ENCODE measurements around the gene USP53.
"Not testable (repeated sequence)": the region's sequence is repeated elsewhere in the genome, so short reads cannot be mapped to it uniquely, and the experiment has no call there.

The USP53 gene

GRCh38 chr4:119251037-119251436 is 38.5 kb downstream of the USP53 start:
- H3K4me1 ChIP-seq (ENCODE audit: control insufficient read depth, insufficient read depth, low read length): not testable (repeated sequence)
- peaks cover 15% of the 10 kb centered on the region for H3K36me3 ChIP-seq (ENCODE audit: control insufficient read depth, insufficient read depth, low read length)

GRCh38 chr4:119255223-119255622 is 42.7 kb downstream of the USP53 start:
- H3K27me3 ChIP-seq (ENCODE audit: control insufficient read depth, insufficient read depth, low read length); H3K4me3 ChIP-seq (ENCODE audit: low read length); H3K27ac ChIP-seq (ENCODE audit: low read depth, low read length); H3K4me1 ChIP-seq (ENCODE audit: control insufficient read depth, insufficient read depth, low read length); H3K9ac ChIP-seq (ENCODE audit: low read length): not testable (repeated sequence)
- H3K36me3 ChIP-seq (ENCODE audit: control insufficient read depth, insufficient read depth, low read length): peaks cover 14% of the 10 kb centered on the region

More at GRCh38 chr4:119251037-119251436, 38.5 kb downstream of the USP53 start:
- H3K4me3 ChIP-seq (ENCODE audit: low read length); H3K9ac ChIP-seq (ENCODE audit: low read length); H3K27me3 ChIP-seq (ENCODE audit: control insufficient read depth, insufficient read depth, low read length); H3K27ac ChIP-seq (ENCODE audit: low read depth, low read length): not testable (repeated sequence)

GRCh38 chr4:119260528-119260927 is 48.0 kb downstream of the USP53 start:
- peaks cover 4% of the 10 kb centered on the region for H3K36me3 ChIP-seq (ENCODE audit: control insufficient read depth, insufficient read depth, low read length)
- H3K27me3 ChIP-seq (ENCODE audit: control insufficient read depth, insufficient read depth, low read length): no peaks in the 10 kb centered on the region
- no peaks in the 10 kb centered on the region for H3K4me1 ChIP-seq (ENCODE audit: control insufficient read depth, insufficient read depth, low read length)
- H3K27ac ChIP-seq (ENCODE audit: low read depth, low read length): no peak overlapping the region
- H3K4me3 ChIP-seq (ENCODE audit: low read length): no peak overlapping the region
- no peak overlapping the region for H3K9ac ChIP-seq (ENCODE audit: low read length)

GRCh38 chr4:119261986-119262385 is 49.5 kb downstream of the USP53 start:
- Histone ChIP-seq H3K9ac (ENCODE audit: low read length) (no peak overlapping the region), H3K27ac (ENCODE audit: low read depth, low read length) (no peak overlapping the region), H3K4me1 (ENCODE audit: control insufficient read depth, insufficient read depth, low read length) (no peaks in the 10 kb centered on the region), H3K36me3 (ENCODE audit: control insufficient read depth, insufficient read depth, low read length) (peaks cover 2% of the 10 kb centered on the region), H3K4me3 (ENCODE audit: low read length) (no peak overlapping the region), H3K27me3 (ENCODE audit: control insufficient read depth, insufficient read depth, low read length) (no peaks in the 10 kb centered on the region)

DNA sequence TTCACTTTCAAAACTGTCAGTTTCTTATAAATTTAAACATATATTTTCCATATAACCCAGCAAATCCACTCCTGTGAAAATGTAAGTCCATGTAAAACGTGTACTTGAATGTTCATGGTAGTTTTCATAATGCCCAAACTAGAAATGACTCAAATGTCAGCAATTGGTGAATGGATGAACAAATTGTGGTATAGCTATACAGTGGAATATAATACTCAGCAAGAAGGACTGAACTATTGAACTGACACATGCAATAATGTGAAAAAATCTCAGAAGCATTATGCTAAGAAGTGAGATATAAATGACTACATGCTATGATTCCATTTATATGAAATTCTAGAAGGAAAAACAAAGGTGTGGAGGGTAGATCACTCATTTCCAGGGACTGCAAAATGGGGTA is 52.2 kb downstream of the USP53 start:
- no peaks in the 10 kb centered on the region for H3K27me3 ChIP-seq (ENCODE audit: control insufficient read depth, insufficient read depth, low read length)
- no peak overlapping the region for H3K4me3 ChIP-seq (ENCODE audit: low read length)
- no peaks in the 10 kb centered on the region for H3K36me3 ChIP-seq (ENCODE audit: control insufficient read depth, insufficient read depth, low read length)
- no peaks in the 10 kb centered on the region for H3K4me1 ChIP-seq (ENCODE audit: control insufficient read depth, insufficient read depth, low read length)
- H3K9ac ChIP-seq (ENCODE audit: low read length): no peak overlapping the region
- no peak overlapping the region for H3K27ac ChIP-seq (ENCODE audit: low read depth, low read length)

DNA sequence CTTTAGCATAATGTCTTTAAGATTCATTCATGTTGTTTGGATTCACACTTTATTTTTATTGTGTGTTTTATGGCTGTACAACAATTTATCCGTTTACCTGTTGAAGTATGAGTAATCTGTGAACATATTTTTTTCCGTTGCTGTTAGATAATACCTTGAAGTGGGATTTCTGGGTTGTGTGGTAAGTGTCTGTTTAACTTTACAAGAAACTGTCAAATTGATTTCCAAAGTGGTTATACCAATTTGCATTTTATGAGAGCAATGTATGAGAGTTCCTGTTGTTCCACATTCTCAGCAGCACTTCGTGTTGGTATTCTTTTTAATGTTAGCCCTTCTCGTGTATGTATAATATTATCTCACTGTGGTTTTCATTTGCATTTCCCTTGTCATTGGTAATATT is 53.6 kb downstream of the USP53 start:
- no peak overlapping the region for H3K9ac ChIP-seq (ENCODE audit: low read length)
- H3K36me3 ChIP-seq (ENCODE audit: control insufficient read depth, insufficient read depth, low read length): no peaks in the 10 kb centered on the region
- H3K27me3 ChIP-seq (ENCODE audit: control insufficient read depth, insufficient read depth, low read length): no peaks in the 10 kb centered on the region
- no peak overlapping the region for H3K4me3 ChIP-seq (ENCODE audit: low read length)
- no peak overlapping the region for H3K27ac ChIP-seq (ENCODE audit: low read depth, low read length)
- H3K4me1 ChIP-seq (ENCODE audit: control insufficient read depth, insufficient read depth, low read length): no peaks in the 10 kb centered on the region

GRCh38 chr4:119268466-119268865 is 56.0 kb downstream of the USP53 start:
- no peaks in the 10 kb centered on the region for H3K36me3 ChIP-seq (ENCODE audit: control insufficient read depth, insufficient read depth, low read length)
- H3K27me3 ChIP-seq (ENCODE audit: control insufficient read depth, insufficient read depth, low read length): no peaks in the 10 kb centered on the region

DNA sequence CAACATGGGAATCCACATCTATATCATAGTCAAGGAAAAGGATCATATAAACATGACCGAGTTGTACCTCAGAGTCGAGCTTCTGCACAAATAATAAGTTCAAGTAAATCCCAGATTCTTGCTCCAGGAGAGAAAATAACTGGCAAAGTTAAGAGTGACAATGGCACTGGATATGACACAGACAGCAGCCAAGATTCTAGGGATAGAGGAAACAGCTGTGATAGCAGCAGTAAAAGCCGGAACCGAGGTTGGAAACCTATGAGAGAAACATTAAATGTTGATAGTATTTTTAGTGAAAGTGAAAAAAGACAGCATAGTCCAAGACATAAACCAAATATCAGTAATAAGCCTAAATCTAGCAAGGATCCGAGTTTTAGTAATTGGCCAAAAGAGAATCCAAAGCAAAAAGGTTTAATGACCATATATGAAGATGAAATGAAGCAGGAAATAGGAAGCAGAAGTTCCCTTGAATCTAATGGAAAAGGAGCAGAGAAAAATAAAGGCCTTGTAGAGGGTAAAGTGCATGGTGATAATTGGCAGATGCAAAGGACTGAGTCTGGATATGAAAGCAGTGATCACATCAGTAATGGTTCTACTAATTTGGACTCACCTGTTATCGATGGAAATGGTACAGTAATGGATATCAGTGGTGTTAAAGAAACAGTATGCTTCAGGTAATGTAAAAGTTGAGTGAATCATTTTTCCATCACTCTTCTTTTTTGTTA is 59.0 kb downstream of the USP53 start:
- Histone ChIP-seq H3K27me3 (ENCODE audit: control insufficient read depth, insufficient read depth, low read length) (no peaks in the 10 kb centered on the region), H3K4me1 (ENCODE audit: control insufficient read depth, insufficient read depth, low read length) (no peaks in the 10 kb centered on the region), H3K4me3 (ENCODE audit: low read length) (no peak overlapping the region), H3K9ac (ENCODE audit: low read length) (no peak overlapping the region), H3K36me3 (ENCODE audit: control insufficient read depth, insufficient read depth, low read length) (no peaks in the 10 kb centered on the region), H3K27ac (ENCODE audit: low read depth, low read length) (no peak overlapping the region)

More at GRCh38 chr4:119268466-119268865, 56.0 kb downstream of the USP53 start:
- no peaks in the 10 kb centered on the region for H3K4me1 ChIP-seq (ENCODE audit: control insufficient read depth, insufficient read depth, low read length)
- no peak overlapping the region for H3K27ac ChIP-seq (ENCODE audit: low read depth, low read length)
- no peak overlapping the region for H3K4me3 ChIP-seq (ENCODE audit: low read length)
- no peak overlapping the region for H3K9ac ChIP-seq (ENCODE audit: low read length)

- H3K27ac ChIP-seq (ENCODE audit: low read depth, low read length); H3K27me3 ChIP-seq (ENCODE audit: control insufficient read depth, insufficient read depth, low read length); H3K36me3 ChIP-seq (ENCODE audit: control insufficient read depth, insufficient read depth, low read length); H3K4me1 ChIP-seq (ENCODE audit: control insufficient read depth, insufficient read depth, low read length); H3K4me3 ChIP-seq (ENCODE audit: low read length); H3K9ac ChIP-seq (ENCODE audit: low read length): not testable (repeated sequence)
These were observed 67.0 kb downstream of the USP53 start for GRCh38 chr4:119279541-119279940.

DNA sequence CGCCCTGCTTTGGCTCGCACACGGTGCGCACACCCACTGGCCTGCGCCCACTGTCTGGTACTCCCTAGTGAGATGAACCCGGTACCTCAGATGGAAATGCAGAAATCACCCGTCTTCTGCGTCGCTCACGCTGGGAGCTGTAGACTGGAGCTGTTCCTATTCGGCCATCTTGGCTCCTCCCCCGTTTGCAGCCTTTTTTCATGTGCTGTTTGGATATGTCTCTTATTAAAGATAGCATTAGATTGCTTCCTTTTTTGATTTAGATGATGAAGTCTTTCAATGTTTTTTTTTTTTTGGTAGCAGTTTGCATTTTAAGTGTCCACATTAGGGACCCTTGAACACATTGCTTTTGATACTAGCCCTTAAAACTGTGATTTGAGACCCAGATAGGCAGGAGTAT is 67.4 kb downstream of the USP53 start:
- not testable (repeated sequence) for H3K36me3 ChIP-seq (ENCODE audit: control insufficient read depth, insufficient read depth, low read length); H3K9ac ChIP-seq (ENCODE audit: low read length); H3K27ac ChIP-seq (ENCODE audit: low read depth, low read length); H3K27me3 ChIP-seq (ENCODE audit: control insufficient read depth, insufficient read depth, low read length); H3K4me1 ChIP-seq (ENCODE audit: control insufficient read depth, insufficient read depth, low read length); H3K4me3 ChIP-seq (ENCODE audit: low read length)

DNA sequence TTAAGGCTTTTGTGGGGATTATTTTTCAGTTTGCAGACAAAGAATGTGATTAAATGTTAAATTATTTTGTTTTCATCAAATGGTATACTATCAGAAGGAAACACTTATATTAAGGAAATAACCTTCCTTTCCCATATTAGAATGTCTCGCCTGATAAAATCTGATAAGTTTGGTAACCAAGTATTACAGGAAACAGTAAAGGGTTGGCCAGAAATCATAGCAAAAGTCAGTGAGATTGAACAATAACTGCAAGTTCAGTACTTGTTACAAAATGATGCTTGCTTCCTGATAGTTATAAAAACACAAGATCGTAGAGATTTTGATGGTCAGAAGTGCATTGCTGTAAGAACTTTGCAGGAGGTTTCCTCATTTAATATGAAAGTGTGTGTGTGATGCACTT is 68.9 kb downstream of the USP53 start:
- Histone ChIP-seq H3K4me3 (ENCODE audit: low read length) (no peak overlapping the region), H3K9ac (ENCODE audit: low read length) (no peak overlapping the region), H3K4me1 (ENCODE audit: control insufficient read depth, insufficient read depth, low read length) (peaks cover 12% of the 10 kb centered on the region), H3K36me3 (ENCODE audit: control insufficient read depth, insufficient read depth, low read length) (no peaks in the 10 kb centered on the region), H3K27me3 (ENCODE audit: control insufficient read depth, insufficient read depth, low read length) (no peaks in the 10 kb centered on the region), H3K27ac (ENCODE audit: low read depth, low read length) (no peak overlapping the region)

- H3K9ac ChIP-seq (ENCODE audit: low read length): no peak overlapping the region
- no peaks in the 10 kb centered on the region for H3K27me3 ChIP-seq (ENCODE audit: control insufficient read depth, insufficient read depth, low read length)
- H3K4me3 ChIP-seq (ENCODE audit: low read length): peak overlapping the region; percentile 43
- no peak overlapping the region for H3K27ac ChIP-seq (ENCODE audit: low read depth, low read length)
- peaks cover 12% of the 10 kb centered on the region for H3K4me1 ChIP-seq (ENCODE audit: control insufficient read depth, insufficient read depth, low read length)
- H3K36me3 ChIP-seq (ENCODE audit: control insufficient read depth, insufficient read depth, low read length): no peaks in the 10 kb centered on the region
These were observed 72.6 kb downstream of the USP53 start for GRCh38 chr4:119284876-119285780.

Measured in rectal smooth muscle tissue (tissue), 1 donor.